HepG2 (cell line): ENCODE data around the gene DCAF6. TPM values are rescaled to one million over a fixed set of nuclear protein-coding genes. Genes with fewer than 3 reads are reported as not detected.

Source experiments
- KDM5B ChIP-seq: sonication (generic); formaldehyde crosslinking; IDR thresholded peaks from 2 replicates; pipeline ENCODE4 v1.4.0; 2020; ENCODE audit warnings: missing genetic modification reagents, mild to moderate bottlenecking, borderline replicate concordance
- PLRG1 ChIP-seq: fragments of 450-650 bp; conservative IDR thresholded peaks from 2 replicates; pipeline ENCODE4 v1.6.1; 2016
- ZBTB7B ChIP-seq: sonication (generic); formaldehyde crosslinking; IDR thresholded peaks from 2 replicates; pipeline ENCODE4 v1.4.0; 2020; ENCODE audit warnings: missing genetic modification reagents
- ZFP1 ChIP-seq: IDR thresholded peaks from 2 replicates; pipeline ENCODE4 v1.6.1; 2016
- ZNF205 ChIP-seq: IDR thresholded peaks from 2 replicates; pipeline ENCODE4 v1.6.1; 2018; ENCODE audit warnings: missing biosample characterization, missing genetic modification reagents
- ZNF230 ChIP-seq: sonication (generic); formaldehyde crosslinking; IDR thresholded peaks from 2 replicates; pipeline ENCODE4 v1.4.0; 2020; ENCODE audit warnings: mild to moderate bottlenecking, missing genetic modification reagents
- ZNF235 ChIP-seq: sonication (generic); formaldehyde crosslinking; IDR thresholded peaks from 2 replicates; pipeline ENCODE4 v1.8.1; 2023; ENCODE audit warnings: mild to moderate bottlenecking, missing genetic modification reagents, borderline replicate concordance
- ZNF274 ChIP-seq: sonication (generic); formaldehyde crosslinking; IDR thresholded peaks from 2 replicates; pipeline ENCODE4 v1.5.1; 2020; ENCODE audit warnings: mild to moderate bottlenecking, missing genetic modification reagents
- ZNF446 ChIP-seq: sonication (generic); formaldehyde crosslinking; IDR thresholded peaks from 2 replicates; pipeline ENCODE4 v1.5.0; 2020; ENCODE audit warnings: mild to moderate bottlenecking, missing genetic modification reagents
- ZNF530 ChIP-seq: sonication (generic); formaldehyde crosslinking; IDR thresholded peaks from 2 replicates; pipeline ENCODE4 v1.5.0; 2020; ENCODE audit warnings: low read depth, mild to moderate bottlenecking, missing genetic modification reagents
- ZNF589 ChIP-seq: sonication (generic); formaldehyde crosslinking; conservative IDR thresholded peaks from 2 replicates; pipeline ENCODE4 v1.8.0; 2022; ENCODE audit warnings: mild to moderate bottlenecking, moderate library complexity, missing genetic modification reagents
- polyA plus RNA-seq, 8 experiments: library from polyadenylated mRNA; depleted of rRNA in 3 of 8; stranded (reverse) in 7 of 8; unstranded in 1 of 8; fragments of >200 nt; fragmentation: Illumina TruSeq in 4 of 8; extraction: Trizol in 4 of 8; gene quantifications; 2 replicates each; pipeline versions ENCODE4 v1.2.1 to v1.2.3, GENCODE V29; 2011 to 2016; ENCODE audit warnings: low read depth in 4 of 8, missing spikeins in 1 of 8, mixed read lengths in 1 of 8; ENCODE audit not compliant: insufficient read depth in 1 of 8
- total RNA-seq, 5 experiments: library from RNA; depleted of rRNA; stranded (reverse); fragments of >200 nt; fragmentation: Illumina TruSeq; extraction: Trizol; gene quantifications; 2 replicates each; pipeline ENCODE4 v1.2.3, GENCODE V29; 2016; ENCODE audit warnings: low read depth in 1 of 5
- TF ChIP-seq, protein P1 (sequence below), 2 experiments: sonication (generic) in 1 of 2; formaldehyde crosslinking in 1 of 2; IDR thresholded peaks; 2 replicates each; pipeline versions ENCODE4 v1.4.0 to v1.6.1; 2016 to 2020; ENCODE audit warnings: borderline replicate concordance in 1 of 2, low read depth in 1 of 2, mild to moderate bottlenecking in 1 of 2, missing genetic modification reagents in 1 of 2
- TF ChIP-seq, protein P2 (sequence below): sonication (generic); formaldehyde crosslinking; IDR thresholded peaks from 2 replicates; pipeline ENCODE4 v1.8.1; 2023; ENCODE audit warnings: missing genetic modification reagents, inconsistent platforms, borderline replicate concordance
- TF ChIP-seq, protein P3 (sequence below): sonication (generic); formaldehyde crosslinking; IDR thresholded peaks from 2 replicates; pipeline ENCODE4 v1.5.0; 2020; ENCODE audit warnings: missing genetic modification reagents
- TF ChIP-seq, protein P4 (sequence below), 2 experiments: sonication (generic) in 1 of 2; formaldehyde crosslinking in 1 of 2; IDR thresholded peaks; 2 replicates each; pipeline versions ENCODE4 v1.6.1 to v1.9.0; 2014 to 2022; ENCODE audit warnings: antibody characterized with exemption in 1 of 2, borderline replicate concordance in 1 of 2, inconsistent platforms in 1 of 2, low read depth in 1 of 2, missing genetic modification reagents in 1 of 2

Gene DCAF6
- total and polyA plus RNA-seq, 2 of the 13 experiments (the other 11 are each of a cell fraction or from before 2014, with no cell fraction given), result 24.7 to 33.7 TPM

DNA sequence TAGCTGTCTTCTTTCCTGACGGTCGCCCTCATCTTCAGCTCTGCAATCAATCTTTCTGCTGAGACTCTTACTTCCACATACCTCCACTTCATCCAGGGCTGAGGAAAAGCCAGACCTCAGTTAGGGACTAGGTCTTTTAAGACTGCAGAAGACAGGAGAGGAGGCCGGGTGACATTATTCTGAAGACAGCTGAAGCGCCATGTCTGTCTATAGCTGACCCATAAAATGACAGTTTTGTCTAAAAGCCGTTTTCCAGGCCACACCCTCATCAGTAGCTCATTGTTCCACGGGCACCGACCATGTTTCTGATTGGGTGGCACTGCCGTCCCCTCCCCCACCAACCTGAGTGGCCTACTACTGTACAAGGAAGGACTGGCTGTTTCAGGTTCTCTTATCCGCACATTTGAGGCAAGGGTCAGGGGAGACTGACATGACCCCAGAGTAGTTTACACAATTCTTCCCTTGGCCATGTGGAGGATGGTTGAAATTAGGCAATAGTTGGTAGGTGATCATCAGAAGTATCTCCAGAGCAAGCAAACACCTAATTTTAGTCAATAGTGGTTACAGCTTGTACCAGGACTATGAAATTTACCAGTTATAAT lies 22.5 kb upstream of the DCAF6 start, which contains the start of gene ADCY10 (continued):
- TF ChIP-seq, protein P1, sequence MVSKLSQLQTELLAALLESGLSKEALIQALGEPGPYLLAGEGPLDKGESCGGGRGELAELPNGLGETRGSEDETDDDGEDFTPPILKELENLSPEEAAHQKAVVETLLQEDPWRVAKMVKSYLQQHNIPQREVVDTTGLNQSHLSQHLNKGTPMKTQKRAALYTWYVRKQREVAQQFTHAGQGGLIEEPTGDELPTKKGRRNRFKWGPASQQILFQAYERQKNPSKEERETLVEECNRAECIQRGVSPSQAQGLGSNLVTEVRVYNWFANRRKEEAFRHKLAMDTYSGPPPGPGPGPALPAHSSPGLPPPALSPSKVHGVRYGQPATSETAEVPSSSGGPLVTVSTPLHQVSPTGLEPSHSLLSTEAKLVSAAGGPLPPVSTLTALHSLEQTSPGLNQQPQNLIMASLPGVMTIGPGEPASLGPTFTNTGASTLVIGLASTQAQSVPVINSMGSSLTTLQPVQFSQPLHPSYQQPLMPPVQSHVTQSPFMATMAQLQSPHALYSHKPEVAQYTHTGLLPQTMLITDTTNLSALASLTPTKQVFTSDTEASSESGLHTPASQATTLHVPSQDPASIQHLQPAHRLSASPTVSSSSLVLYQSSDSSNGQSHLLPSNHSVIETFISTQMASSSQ (IDR thresholded peaks at IDR 0.05; ENCODE audit: low read depth), result no peak
- TF ChIP-seq, protein P1 (CRISPR knock-in tag; IDR thresholded peaks at IDR 0.05; ENCODE audit: borderline replicate concordance), result no peak
- TF ChIP-seq, protein P2, sequence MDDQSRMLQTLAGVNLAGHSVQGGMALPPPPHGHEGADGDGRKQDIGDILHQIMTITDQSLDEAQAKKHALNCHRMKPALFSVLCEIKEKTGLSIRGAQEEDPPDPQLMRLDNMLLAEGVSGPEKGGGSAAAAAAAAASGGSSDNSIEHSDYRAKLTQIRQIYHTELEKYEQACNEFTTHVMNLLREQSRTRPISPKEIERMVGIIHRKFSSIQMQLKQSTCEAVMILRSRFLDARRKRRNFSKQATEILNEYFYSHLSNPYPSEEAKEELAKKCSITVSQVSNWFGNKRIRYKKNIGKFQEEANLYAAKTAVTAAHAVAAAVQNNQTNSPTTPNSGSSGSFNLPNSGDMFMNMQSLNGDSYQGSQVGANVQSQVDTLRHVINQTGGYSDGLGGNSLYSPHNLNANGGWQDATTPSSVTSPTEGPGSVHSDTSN (CRISPR knock-in tag), result no peak
- TF ChIP-seq, protein P3, sequence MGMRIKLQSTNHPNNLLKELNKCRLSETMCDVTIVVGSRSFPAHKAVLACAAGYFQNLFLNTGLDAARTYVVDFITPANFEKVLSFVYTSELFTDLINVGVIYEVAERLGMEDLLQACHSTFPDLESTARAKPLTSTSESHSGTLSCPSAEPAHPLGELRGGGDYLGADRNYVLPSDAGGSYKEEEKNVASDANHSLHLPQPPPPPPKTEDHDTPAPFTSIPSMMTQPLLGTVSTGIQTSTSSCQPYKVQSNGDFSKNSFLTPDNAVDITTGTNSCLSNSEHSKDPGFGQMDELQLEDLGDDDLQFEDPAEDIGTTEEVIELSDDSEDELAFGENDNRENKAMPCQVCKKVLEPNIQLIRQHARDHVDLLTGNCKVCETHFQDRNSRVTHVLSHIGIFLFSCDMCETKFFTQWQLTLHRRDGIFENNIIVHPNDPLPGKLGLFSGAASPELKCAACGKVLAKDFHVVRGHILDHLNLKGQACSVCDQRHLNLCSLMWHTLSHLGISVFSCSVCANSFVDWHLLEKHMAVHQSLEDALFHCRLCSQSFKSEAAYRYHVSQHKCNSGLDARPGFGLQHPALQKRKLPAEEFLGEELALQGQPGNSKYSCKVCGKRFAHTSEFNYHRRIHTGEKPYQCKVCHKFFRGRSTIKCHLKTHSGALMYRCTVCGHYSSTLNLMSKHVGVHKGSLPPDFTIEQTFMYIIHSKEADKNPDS (CRISPR knock-in tag), result peak; percentile 90
- TF ChIP-seq KDM5B (no peak), PLRG1 (no peak), ZNF446 (CRISPR knock-in tag) (no peak), ZFP1 (no peak), ZNF274 (CRISPR knock-in tag) (no peak), ZBTB7B (CRISPR knock-in tag) (no peak), ZNF589 (CRISPR knock-in tag) (no peak), ZNF235 (no peak), ZNF530 (CRISPR knock-in tag) (no peak), ZNF230 (CRISPR knock-in tag) (no peak), ZNF205 (CRISPR knock-in tag) (no peak)
- TF ChIP-seq, protein P4, sequence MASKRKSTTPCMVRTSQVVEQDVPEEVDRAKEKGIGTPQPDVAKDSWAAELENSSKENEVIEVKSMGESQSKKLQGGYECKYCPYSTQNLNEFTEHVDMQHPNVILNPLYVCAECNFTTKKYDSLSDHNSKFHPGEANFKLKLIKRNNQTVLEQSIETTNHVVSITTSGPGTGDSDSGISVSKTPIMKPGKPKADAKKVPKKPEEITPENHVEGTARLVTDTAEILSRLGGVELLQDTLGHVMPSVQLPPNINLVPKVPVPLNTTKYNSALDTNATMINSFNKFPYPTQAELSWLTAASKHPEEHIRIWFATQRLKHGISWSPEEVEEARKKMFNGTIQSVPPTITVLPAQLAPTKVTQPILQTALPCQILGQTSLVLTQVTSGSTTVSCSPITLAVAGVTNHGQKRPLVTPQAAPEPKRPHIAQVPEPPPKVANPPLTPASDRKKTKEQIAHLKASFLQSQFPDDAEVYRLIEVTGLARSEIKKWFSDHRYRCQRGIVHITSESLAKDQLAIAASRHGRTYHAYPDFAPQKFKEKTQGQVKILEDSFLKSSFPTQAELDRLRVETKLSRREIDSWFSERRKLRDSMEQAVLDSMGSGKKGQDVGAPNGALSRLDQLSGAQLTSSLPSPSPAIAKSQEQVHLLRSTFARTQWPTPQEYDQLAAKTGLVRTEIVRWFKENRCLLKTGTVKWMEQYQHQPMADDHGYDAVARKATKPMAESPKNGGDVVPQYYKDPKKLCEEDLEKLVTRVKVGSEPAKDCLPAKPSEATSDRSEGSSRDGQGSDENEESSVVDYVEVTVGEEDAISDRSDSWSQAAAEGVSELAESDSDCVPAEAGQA (IDR thresholded peaks at IDR 0.05; ENCODE audit: low read depth), result no peak
- TF ChIP-seq, protein P4 (CRISPR knock-in tag; IDR thresholded peaks at IDR 0.05; ENCODE audit: borderline replicate concordance), result no peak
